T-cell (primary cell): ENCODE measurements around the gene EFCC1. TPM values are rescaled to one million over a fixed set of nuclear protein-coding genes. Genes with fewer than 3 reads are reported as not detected.

Experiments used
- ATAC-seq, 4 experiments: fragments of 200-7000 bp in 3 of 4; fragments of 150-1000 bp in 1 of 4; cut with Tn5 transposase; replicated peaks in 1 of 4; 1 replicate in 3 of 4; 2 replicates in 1 of 4; pipeline ENCODE4 v1.10.0; 2021; ENCODE audit warnings: moderate library complexity in 3 of 4, mild to moderate bottlenecking in 2 of 4, moderate number of reproducible peaks in 1 of 4
- CTCF ChIA-PET, 2 donors: fragments of 300-600 bp; sonication (Branson Sonifier 250); formaldehyde crosslinking; loops; one replicate each; lab custom pipeline; 2022; ENCODE audit warnings: antibody characterized with exemption in 2 of 2; lab: Charles Lee
- POLR2A ChIA-PET, 2 donors: fragments of 300-600 bp; sonication (Branson Sonifier 250); formaldehyde crosslinking; loops; one replicate each; lab custom pipeline; 2022; ENCODE audit warnings: antibody characterized with exemption in 2 of 2; lab: Charles Lee
- DNase-seq, 35 experiments: peaks; one replicate each; pipeline versions ENCODE4 v3.0.0 to v3.0.0-alpha.2; 2013 to 2023
- H3K27ac ChIP-seq: one replicate; pipeline ENCODE4 v1.5.1; 2013; ENCODE audit warnings: low read length
- H3K27me3 ChIP-seq, 2 experiments: replicated peaks in 1 of 2; 1 replicate in 1 of 2; 2 replicates in 1 of 2; pipeline versions ENCODE4 v1.6.1 to v1.7.0; 2013; ENCODE audit warnings: low read length in 1 of 2, mixed read lengths in 1 of 2; ENCODE audit not compliant: control insufficient read depth in 2 of 2, insufficient read depth in 2 of 2; ENCODE audit errors: extremely low read depth in 1 of 2
- H3K36me3 ChIP-seq, 2 donors: 1 replicate in 1 of 2; 2 replicates in 1 of 2; pipeline versions ENCODE4 v1.6.1 to v1.7.0; 2013; ENCODE audit warnings: low read length in 1 of 2; ENCODE audit not compliant: control insufficient read depth in 2 of 2, insufficient read depth in 1 of 2; ENCODE audit errors: extremely low read depth in 1 of 2
- H3K4me1 ChIP-seq, 2 experiments: 1 replicate in 1 of 2; 2 replicates in 1 of 2; pipeline versions ENCODE4 v1.6.1 to v1.7.0; 2013; ENCODE audit warnings: low read length in 2 of 2, mixed read lengths in 1 of 2; ENCODE audit not compliant: insufficient read depth in 2 of 2, control insufficient read depth in 1 of 2; ENCODE audit errors: extremely low read depth in 1 of 2
- H3K4me3 ChIP-seq, 2 donors: 1 replicate in 1 of 2; 2 replicates in 1 of 2; pipeline versions ENCODE4 v1.5.1 to v1.7.0; 2013; ENCODE audit warnings: mild to moderate bottlenecking in 2 of 2, low read length in 1 of 2, moderate library complexity in 1 of 2; ENCODE audit not compliant: control insufficient read depth in 1 of 2; ENCODE audit errors: extremely low read depth in 1 of 2
- H3K9me3 ChIP-seq: 2 replicates; pipeline ENCODE4 v1.7.0; 2013
- H3K27ac Mint-ChIP-seq, 2 donors: one replicate each; pipeline ENCODE4 v1.8.0; 2020 to 2021; ENCODE audit warnings: mild to moderate bottlenecking in 2 of 2, mixed read lengths in 2 of 2
- H3K27me3 Mint-ChIP-seq, 2 donors: one replicate each; pipeline ENCODE4 v1.8.0; 2021 to 2022; ENCODE audit warnings: mixed read lengths in 2 of 2
- H3K36me3 Mint-ChIP-seq: one replicate; pipeline ENCODE4 v1.8.0; 2021; ENCODE audit warnings: mixed read lengths
- H3K4me1 Mint-ChIP-seq, 3 donors: one replicate each; pipeline ENCODE4 v1.8.0; 2020 to 2022; ENCODE audit warnings: mixed read lengths in 3 of 3, mild to moderate bottlenecking in 1 of 3
- H3K4me3 Mint-ChIP-seq, 3 donors: one replicate each; pipeline ENCODE4 v1.8.0; 2020 to 2022; ENCODE audit warnings: mild to moderate bottlenecking in 3 of 3, mixed read lengths in 3 of 3, moderate library complexity in 3 of 3
- H3K9me3 Mint-ChIP-seq, 3 donors: one replicate each; pipeline ENCODE4 v1.8.0; 2020 to 2022; ENCODE audit warnings: mixed read lengths in 3 of 3
- WGBS: methylation state at CpG from one replicate; pipeline ENCODE4 v1.1.5; 2013; ENCODE audit warnings: missing lambda C conversion rate; ENCODE audit not compliant: insufficient coverage; 5-methylcytosine and 5-hydroxymethylcytosine counted together
- total RNA-seq, 35 experiments: library from RNA in 6 of 35; stranded (reverse) in 6 of 35; fragments of 120-200 nt in 1 of 35; gene quantifications; one replicate each; pipeline versions ENCODE4 v1.2.1 to v1.2.4 and lab custom pipeline; 2013 to 2026

Gene EFCC1
- total RNA-seq, 5 donors from 2014 or later (not counting 1 experiment from before 2014, with no cell fraction given), result 0.20 to 0.43 (median 0.30) TPM

DNA sequence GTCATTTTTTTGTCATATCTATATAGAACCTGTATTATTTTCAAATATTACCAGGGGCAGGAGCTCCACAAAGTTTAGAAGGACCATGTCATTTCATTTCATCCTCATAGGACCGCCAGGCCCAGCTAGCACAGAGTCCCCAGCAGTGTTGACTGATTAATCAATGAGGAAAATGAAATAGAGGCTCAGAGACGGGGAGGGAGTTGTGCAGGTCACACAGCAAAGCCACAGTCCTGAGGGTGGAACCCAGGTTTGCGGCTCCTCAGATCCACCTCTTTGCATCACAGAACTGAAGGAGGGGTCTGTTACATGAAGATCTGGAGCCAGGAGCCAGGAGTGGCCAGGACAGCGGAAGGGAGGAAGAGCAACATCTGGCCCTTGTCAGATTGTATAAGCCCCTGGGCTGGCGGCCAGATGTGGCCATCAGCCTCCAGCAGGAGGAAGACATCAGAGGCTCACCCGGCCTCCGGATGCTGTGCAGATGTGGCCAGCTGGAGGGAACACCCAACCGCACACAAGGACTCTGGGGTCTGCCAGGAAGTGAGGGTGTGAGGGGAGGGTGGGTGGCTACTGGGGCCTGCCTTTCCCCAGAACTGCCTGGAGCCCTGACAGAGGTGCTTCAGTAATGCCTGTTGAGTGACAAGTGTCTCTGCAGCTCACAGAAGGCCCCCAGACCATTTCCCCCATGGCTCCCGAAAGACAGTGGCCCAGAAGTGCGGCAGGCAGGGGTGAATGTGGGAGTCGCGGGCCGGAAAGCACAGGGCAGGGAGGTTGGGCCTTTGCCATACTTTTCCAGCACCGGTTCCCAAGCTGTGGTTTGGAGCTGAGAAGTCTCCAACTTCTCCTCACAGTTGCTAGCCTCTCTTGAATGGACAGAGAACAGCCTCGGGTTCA lies 21.3 kb downstream of the EFCC1 start:
- Histone ChIP-seq H3K4me1 (peaks cover 9 to 39% of the 10 kb centered on the region in 2 experiments), H3K4me3 (no peak overlapping the region), H3K27me3 (no peaks in the 10 kb centered on the region), H3K9me3 (no peaks in the 10 kb centered on the region), H3K27ac (no peak overlapping the region), H3K36me3 (no peaks in the 10 kb centered on the region)
- Mint-ChIP-seq H3K4me1 (peaks cover 34 to 45% (median 43%) of the 10 kb centered on the region in 3 donors), H3K36me3 (no peaks in the 10 kb centered on the region), H3K27ac (no peak overlapping the region), H3K27me3 (no peaks in the 10 kb centered on the region), H3K4me3 (no peak overlapping the region), H3K9me3 (no peaks in the 10 kb centered on the region)
- DNase-seq (no peak), ATAC-seq (no peak)
- ChIA-PET POLR2A (interaction anchor here in 1 of 2 donors (0.6 to 0.7 kb wide), 2 partner anchors 211 to 787 kb away, joined by 4 to 7 read pairs; no protein-coding TSS in a partner anchor), CTCF (interaction anchor here (0.6 to 0.7 kb wide), 3 partner anchors 10 to 489 kb away, joined by 3 to 7 read pairs (median 4); no protein-coding TSS in a partner anchor)
- 74% methylated on average over 11 of the region's 15 CpGs for WGBS

DNA sequence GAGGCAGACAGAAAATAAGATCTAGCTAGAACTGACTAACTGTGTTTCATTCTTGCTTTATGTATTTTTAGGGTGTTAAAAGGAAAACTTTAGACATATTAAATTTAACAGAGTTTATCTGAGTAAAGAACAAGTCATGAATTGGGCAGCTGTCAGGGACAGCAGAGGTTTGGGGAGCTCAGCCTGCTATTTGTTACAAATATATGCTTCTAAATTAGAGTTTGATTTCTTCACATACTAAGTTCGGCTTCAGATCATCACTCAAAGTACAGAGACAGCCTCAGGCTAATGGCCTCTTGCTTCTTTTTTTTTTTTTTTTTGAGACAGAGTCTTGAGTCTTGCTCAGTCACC lies 21.9 kb downstream of the EFCC1 start:
- no peaks in the 10 kb centered on the region for H3K27me3 Mint-ChIP-seq
- no peak overlapping the region for H3K27ac Mint-ChIP-seq
- Histone ChIP-seq H3K9me3 (no peaks in the 10 kb centered on the region), H3K27ac (no peak overlapping the region), H3K27me3 (no peaks in the 10 kb centered on the region), H3K4me3 (no peak overlapping the region), H3K4me1 (peaks cover 5 to 37% of the 10 kb centered on the region in 2 experiments), H3K36me3 (no peaks in the 10 kb centered on the region)
- ChIA-PET CTCF (interaction anchor here (0.7 kb wide), 2 partner anchors 11 to 72 kb away, joined by 4 to 7 read pairs; no protein-coding TSS in a partner anchor), POLR2A (interaction anchor here in 1 of 2 donors (0.6 to 0.7 kb wide), 2 partner anchors 211 to 786 kb away, joined by 4 to 7 read pairs; no protein-coding TSS in a partner anchor)
- H3K4me1 Mint-ChIP-seq, result peaks cover 28 to 38% (median 37%) of the 10 kb centered on the region in 3 donors
- no peak for DNase-seq
- no peaks in the 10 kb centered on the region for H3K36me3 Mint-ChIP-seq
- H3K4me3 Mint-ChIP-seq, result no peak overlapping the region
- ATAC-seq, result no peak
- H3K9me3 Mint-ChIP-seq, result no peaks in the 10 kb centered on the region
- no CpG with 5 or more reads among the region's 1 CpG for WGBS

DNA sequence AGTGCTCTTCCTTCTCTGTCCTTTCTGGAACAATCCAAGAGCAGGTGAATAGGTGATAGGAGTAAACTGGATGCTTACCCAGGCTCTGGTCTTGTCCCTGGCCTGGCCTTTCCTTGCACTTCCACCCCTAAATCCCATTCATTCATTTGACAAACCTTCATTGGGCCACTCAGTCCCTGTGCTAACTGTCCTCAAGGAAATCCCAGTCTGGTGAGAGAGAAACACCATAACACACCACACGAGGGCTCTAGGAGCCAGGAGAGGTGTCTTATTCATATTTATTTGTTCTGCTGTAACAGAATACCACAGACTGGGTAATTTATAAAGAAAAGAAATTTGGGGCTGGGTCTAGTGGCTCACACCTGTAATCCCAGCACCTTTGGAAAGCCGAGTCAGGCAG lies 22.8 kb downstream of the EFCC1 start:
- peaks cover 20 to 31% (median 29%) of the 10 kb centered on the region in 3 donors for H3K4me1 Mint-ChIP-seq
- CTCF ChIA-PET, result interaction anchor here (0.6 kb wide), 2 partner anchors 52 to 140 kb away, joined by 4 to 6 read pairs; no protein-coding TSS in a partner anchor
- WGBS, result no CpG with 5 or more reads among the region's 2 CpGs

DNA sequence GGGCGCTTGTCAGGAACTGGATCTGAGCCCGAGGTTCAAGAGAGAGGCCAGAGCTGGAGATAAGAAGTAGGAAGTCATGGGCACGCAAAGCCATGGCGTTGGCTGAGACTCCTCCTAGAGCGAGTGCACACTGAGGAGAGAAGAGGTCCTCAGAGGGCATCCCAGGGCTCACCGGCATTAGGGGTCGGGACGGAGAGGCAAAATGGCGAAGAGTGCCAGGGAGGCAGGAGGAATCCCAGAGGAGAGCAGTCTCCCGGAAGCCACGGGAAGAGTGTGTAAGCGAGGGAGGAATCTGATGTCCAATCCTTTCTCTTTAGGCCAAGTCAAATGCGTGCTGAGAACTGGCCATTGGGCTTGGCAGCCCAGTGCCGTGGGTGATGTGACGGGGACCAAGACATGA lies 24.0 kb downstream of the EFCC1 start:
- H3K4me1 Mint-ChIP-seq, result peaks cover 20 to 29% (median 25%) of the 10 kb centered on the region in 3 donors
- H3K9me3 ChIP-seq, result no peaks in the 10 kb centered on the region
- 93% methylated on average over 15 of the region's 15 CpGs for WGBS
- H3K36me3 Mint-ChIP-seq, result no peaks in the 10 kb centered on the region
- no peak for ATAC-seq
- ChIA-PET CTCF (interaction anchor here (0.7 to 3.8 kb wide), 3 partner anchors 8 to 21 kb away, joined by 3 to 37 read pairs (median 4); no protein-coding TSS in a partner anchor), POLR2A (interaction anchor here in 1 of 2 donors (0.5 kb wide), 1 partner anchor 200 kb away, joined by 6 read pairs; no protein-coding TSS in a partner anchor)
- H3K4me3 ChIP-seq, result no peak overlapping the region
- no peak for DNase-seq
- H3K4me3 Mint-ChIP-seq, result peak overlapping the region in 1 of 3 donors; percentile 1
- H3K27me3 Mint-ChIP-seq, result no peaks in the 10 kb centered on the region
- H3K27ac ChIP-seq, result no peak overlapping the region
- peaks cover 5 to 31% of the 10 kb centered on the region in 2 experiments for H3K4me1 ChIP-seq
- H3K9me3 Mint-ChIP-seq, result no peaks in the 10 kb centered on the region
- H3K27ac Mint-ChIP-seq, result peak overlapping the region in 1 of 2 donors; percentile 7
- H3K27me3 ChIP-seq, result no peaks in the 10 kb centered on the region
- H3K36me3 ChIP-seq, result no peaks in the 10 kb centered on the region

More for the DNA sequence above, 22.8 kb downstream of the EFCC1 start:
- Histone ChIP-seq H3K36me3 (no peaks in the 10 kb centered on the region), H3K27ac (no peak overlapping the region), H3K4me3 (no peak overlapping the region), H3K27me3 (no peaks in the 10 kb centered on the region), H3K9me3 (no peaks in the 10 kb centered on the region), H3K4me1 (peaks cover 5 to 31% of the 10 kb centered on the region in 2 experiments)
- H3K4me3 Mint-ChIP-seq, result no peak overlapping the region
- POLR2A ChIA-PET, result no interaction called here
- H3K36me3 Mint-ChIP-seq, result no peaks in the 10 kb centered on the region
- H3K27me3 Mint-ChIP-seq, result no peaks in the 10 kb centered on the region
- no peak for ATAC-seq
- H3K27ac Mint-ChIP-seq, result no peak overlapping the region
- no peak for DNase-seq
- no peaks in the 10 kb centered on the region for H3K9me3 Mint-ChIP-seq

- WGBS, result 95% methylated on average over 4 of the region's 8 CpGs
- Mint-ChIP-seq H3K4me3 (peak overlapping the region; percentile 79 to 80 (median 79)), H3K36me3 (no peaks in the 10 kb centered on the region), H3K9me3 (no peaks in the 10 kb centered on the region), H3K4me1 (peaks cover 20 to 29% (median 25%) of the 10 kb centered on the region in 3 donors), H3K27me3 (no peaks in the 10 kb centered on the region), H3K27ac (peak overlapping the region; percentile 94 to 96)
- Histone ChIP-seq H3K4me3 (no peak overlapping the region), H3K27me3 (no peaks in the 10 kb centered on the region), H3K36me3 (no peaks in the 10 kb centered on the region), H3K9me3 (no peaks in the 10 kb centered on the region), H3K27ac (peak overlapping the region; percentile 82), H3K4me1 (peaks cover 5 to 31% of the 10 kb centered on the region in 2 experiments)
- no peak for DNase-seq
- ChIA-PET POLR2A (interaction anchor here (0.8 to 1.7 kb wide), 2 partner anchors 9 kb away, joined by 3 to 13 read pairs; no protein-coding TSS in a partner anchor), CTCF (interaction anchor here (0.5 to 3.8 kb wide), 8 partner anchors 9 to 150 kb away, joined by 3 to 37 read pairs (median 4); no protein-coding TSS in a partner anchor)
- ATAC-seq, result no peak
Measured at GRCh38 chr3:129025691-129026435, 24.8 kb downstream of the EFCC1 start.
